Measurements from ENCODE around the gene XBP1. TPM values are rescaled to one million over a fixed set of nuclear protein-coding genes. Genes with fewer than 3 reads are reported as not detected.
A peak's percentile ranks its signal among the peaks of the same experiment; 100 is the strongest.

The XBP1 gene
- total and polyA plus RNA-seq, 2 of the 13 experiments (the other 11 are each of a cell fraction or from before 2014, with no cell fraction given), result 416 to 427 TPM

GRCh38 chr22:28829358-28830181, 29.2 kb upstream of the XBP1 start (continued):
- TF ChIP-seq ZNF574 (CRISPR knock-in tag; IDR thresholded peaks at IDR 0.05) (0 out of 2 replicates have a peak, but pooled peaks have one; percentile 13), TCF7L2 (IDR thresholded peaks at IDR 0.05; ENCODE audit: low read depth, low read length) (no peak), SSRP1 (CRISPR knock-in tag; IDR thresholded peaks at IDR 0.05) (no peak; the same call in 1 of the 2 replicates), YEATS2 (CRISPR knock-in tag; IDR thresholded peaks at IDR 0.05; ENCODE audit: borderline replicate concordance) (peak; percentile 60; the same call in 1 of the 2 replicates), GTF2F1 (IDR thresholded peaks at IDR 0.05; ENCODE audit: low read length) (no peak), FLYWCH1 (CRISPR knock-in tag; IDR thresholded peaks at IDR 0.05) (no peak), MXD3 (CRISPR knock-in tag; IDR thresholded peaks at IDR 0.05) (no peak), KMT2B (CRISPR knock-in tag; IDR thresholded peaks at IDR 0.05) (peak; percentile 81), ZSCAN30 (CRISPR knock-in tag; IDR thresholded peaks at IDR 0.05) (no peak), SKI (IDR thresholded peaks at IDR 0.05; ENCODE audit: partially characterized antibody) (peak; percentile 42), KAT7 (CRISPR knock-in tag; IDR thresholded peaks at IDR 0.05; ENCODE audit: borderline replicate concordance) (no peak), DMTF1 (CRISPR knock-in tag; IDR thresholded peaks at IDR 0.05) (no peak), PBX2 (CRISPR knock-in tag; IDR thresholded peaks at IDR 0.05) (no peak)
- TF ChIP-seq, protein P1, sequence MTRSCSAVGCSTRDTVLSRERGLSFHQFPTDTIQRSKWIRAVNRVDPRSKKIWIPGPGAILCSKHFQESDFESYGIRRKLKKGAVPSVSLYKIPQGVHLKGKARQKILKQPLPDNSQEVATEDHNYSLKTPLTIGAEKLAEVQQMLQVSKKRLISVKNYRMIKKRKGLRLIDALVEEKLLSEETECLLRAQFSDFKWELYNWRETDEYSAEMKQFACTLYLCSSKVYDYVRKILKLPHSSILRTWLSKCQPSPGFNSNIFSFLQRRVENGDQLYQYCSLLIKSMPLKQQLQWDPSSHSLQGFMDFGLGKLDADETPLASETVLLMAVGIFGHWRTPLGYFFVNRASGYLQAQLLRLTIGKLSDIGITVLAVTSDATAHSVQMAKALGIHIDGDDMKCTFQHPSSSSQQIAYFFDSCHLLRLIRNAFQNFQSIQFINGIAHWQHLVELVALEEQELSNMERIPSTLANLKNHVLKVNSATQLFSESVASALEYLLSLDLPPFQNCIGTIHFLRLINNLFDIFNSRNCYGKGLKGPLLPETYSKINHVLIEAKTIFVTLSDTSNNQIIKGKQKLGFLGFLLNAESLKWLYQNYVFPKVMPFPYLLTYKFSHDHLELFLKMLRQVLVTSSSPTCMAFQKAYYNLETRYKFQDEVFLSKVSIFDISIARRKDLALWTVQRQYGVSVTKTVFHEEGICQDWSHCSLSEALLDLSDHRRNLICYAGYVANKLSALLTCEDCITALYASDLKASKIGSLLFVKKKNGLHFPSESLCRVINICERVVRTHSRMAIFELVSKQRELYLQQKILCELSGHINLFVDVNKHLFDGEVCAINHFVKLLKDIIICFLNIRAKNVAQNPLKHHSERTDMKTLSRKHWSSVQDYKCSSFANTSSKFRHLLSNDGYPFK (CRISPR knock-in tag; IDR thresholded peaks at IDR 0.05; ENCODE audit: borderline replicate concordance), result no peak
- TF ChIP-seq, protein P2, sequence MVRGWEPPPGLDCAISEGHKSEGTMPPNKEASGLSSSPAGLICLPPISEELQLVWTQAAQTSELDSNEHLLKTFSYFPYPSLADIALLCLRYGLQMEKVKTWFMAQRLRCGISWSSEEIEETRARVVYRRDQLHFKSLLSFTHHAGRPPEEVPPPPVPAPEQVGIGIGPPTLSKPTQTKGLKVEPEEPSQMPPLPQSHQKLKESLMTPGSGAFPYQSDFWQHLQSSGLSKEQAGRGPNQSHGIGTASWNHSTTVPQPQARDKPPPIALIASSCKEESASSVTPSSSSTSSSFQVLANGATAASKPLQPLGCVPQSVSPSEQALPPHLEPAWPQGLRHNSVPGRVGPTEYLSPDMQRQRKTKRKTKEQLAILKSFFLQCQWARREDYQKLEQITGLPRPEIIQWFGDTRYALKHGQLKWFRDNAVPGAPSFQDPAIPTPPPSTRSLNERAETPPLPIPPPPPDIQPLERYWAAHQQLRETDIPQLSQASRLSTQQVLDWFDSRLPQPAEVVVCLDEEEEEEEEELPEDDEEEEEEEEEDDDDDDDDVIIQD (CRISPR knock-in tag; IDR thresholded peaks at IDR 0.05; ENCODE audit: low read depth), result peak; percentile 31; the same call in 1 of the 2 replicates

Data from HepG2 (cell line).